Measurements from ENCODE around the gene ST3GAL3. TPM values are rescaled to one million over a fixed set of nuclear protein-coding genes. Genes with fewer than 3 reads are reported as not detected.

Gene ST3GAL3
- total RNA-seq, 2 donors from 2014 or later, result 15.5 to 20.6 TPM

- Histone ChIP-seq H3K27ac (no peak overlapping the region), H3K4me1 (peaks cover 3 to 51% of the 10 kb centered on the region in 2 donors), H3K4me3 (no peak overlapping the region)
Observed at GRCh38 chr1:43977376-43978263, 270.3 kb downstream of the ST3GAL3 start.

GRCh38 chr1:43978264-43978550, 270.9 kb downstream of the ST3GAL3 start:
- no peak overlapping the region for H3K27ac ChIP-seq
- peaks cover 3 to 51% of the 10 kb centered on the region in 2 donors for H3K4me1 ChIP-seq
- no peak for TF ChIP-seq CTCF (IDR thresholded peaks at IDR 0.05)
- no peaks in the 10 kb centered on the region for H3K27me3 ChIP-seq
- H3K4me3 ChIP-seq, result no peak overlapping the region
- H3K9me3 ChIP-seq, result no peaks in the 10 kb centered on the region
- DNase-seq (ENCODE audit: low spot score), result no peak
- H3K36me3 ChIP-seq, result peaks cover 21% of the 10 kb centered on the region

More at GRCh38 chr1:43977376-43978263, 270.3 kb downstream of the ST3GAL3 start:
- Histone ChIP-seq H3K27me3 (no peaks in the 10 kb centered on the region), H3K36me3 (peaks cover 21% of the 10 kb centered on the region), H3K9me3 (no peaks in the 10 kb centered on the region)
- DNase-seq (ENCODE audit: low spot score), result no peak
- no peak for TF ChIP-seq CTCF (IDR thresholded peaks at IDR 0.05)

GRCh38 chr1:43978551-43979260, 271.4 kb downstream of the ST3GAL3 start, which contains the start of gene B4GALT2:
Gene B4GALT2 (plus strand): TSS chr1:43979210. CDS start chr1:43981161, 1,951 bp downstream.
- no peaks in the 10 kb centered on the region for H3K27me3 ChIP-seq
- peak within 1 kb of the TSS; percentile 48 to 62 for H3K27ac ChIP-seq
- peak within 1 kb of the TSS; percentile 77 to 81 for H3K4me3 ChIP-seq
- H3K36me3 ChIP-seq, result peaks cover 21% of the 10 kb centered on the region
- H3K4me1 ChIP-seq, result peaks cover 3 to 51% of the 10 kb centered on the region in 2 donors
- DNase-seq (ENCODE audit: low spot score), result no peak
- TF ChIP-seq CTCF (IDR thresholded peaks at IDR 0.05), result no peak
- H3K9me3 ChIP-seq, result no peaks in the 10 kb centered on the region

GRCh38 chr1:43979261-43979527, 271.9 kb downstream of the ST3GAL3 start:
- H3K36me3 ChIP-seq, result peaks cover 21% of the 10 kb centered on the region
- H3K27ac ChIP-seq, result peak overlapping the region; percentile 48 to 62
- no peak for TF ChIP-seq CTCF (IDR thresholded peaks at IDR 0.05)
- peak overlapping the region; percentile 77 to 81 for H3K4me3 ChIP-seq
- no peaks in the 10 kb centered on the region for H3K9me3 ChIP-seq
- DNase-seq (ENCODE audit: low spot score), result no peak
- H3K27me3 ChIP-seq, result no peaks in the 10 kb centered on the region
- peaks cover 3 to 46% of the 10 kb centered on the region in 2 donors for H3K4me1 ChIP-seq

GRCh38 chr1:43979528-43980254, 272.4 kb downstream of the ST3GAL3 start:
- H3K4me3 ChIP-seq, result peak overlapping the region; percentile 77 to 81
- peaks cover 3 to 43% of the 10 kb centered on the region in 2 donors for H3K4me1 ChIP-seq
- peaks cover 21% of the 10 kb centered on the region for H3K36me3 ChIP-seq
- no peak for DNase-seq (ENCODE audit: low spot score)
- no peaks in the 10 kb centered on the region for H3K9me3 ChIP-seq
- peak overlapping the region; percentile 48 to 62 for H3K27ac ChIP-seq
- H3K27me3 ChIP-seq, result no peaks in the 10 kb centered on the region
- no peak for TF ChIP-seq CTCF (IDR thresholded peaks at IDR 0.05)

Data from right atrium auricular region (tissue), 2 donors.